CD4-positive, alpha-beta memory T cell (primary cell): ENCODE measurements around the gene FRK. TPM values are rescaled to one million over a fixed set of nuclear protein-coding genes. Genes with fewer than 3 reads are reported as not detected.

Experiments
- CTCF ChIA-PET: fragments of 350-600 bp; sonication (Branson Sonifier 250); formaldehyde crosslinking; loops from one replicate; lab custom pipeline; 2021; ENCODE audit warnings: inconsistent platforms; ENCODE audit not compliant: partially characterized antibody; lab: Charles Lee
- POLR2A ChIA-PET: fragments of 350-600 bp; sonication (Branson Sonifier 250); formaldehyde crosslinking; loops from one replicate; lab custom pipeline; 2021; ENCODE audit not compliant: partially characterized antibody; lab: Charles Lee
- DNase-seq, 5 donors: peaks; one replicate each; pipeline versions ENCODE4 v3.0.0 to v3.0.0-alpha.2; 2020 to 2022; ENCODE audit warnings: mixed read lengths in 1 of 5
- H3K27ac ChIP-seq: one replicate; pipeline ENCODE4 v1.7.0; 2013; ENCODE audit warnings: low read depth, low read length
- H3K27me3 ChIP-seq: 2 replicates; pipeline ENCODE4 v1.7.0; 2013; ENCODE audit warnings: mild to moderate bottlenecking, low read length, moderate library complexity; ENCODE audit not compliant: insufficient read depth
- H3K36me3 ChIP-seq: 2 replicates; pipeline ENCODE4 v1.7.0; 2013; ENCODE audit warnings: mild to moderate bottlenecking, low read length, moderate library complexity; ENCODE audit not compliant: insufficient read depth
- H3K4me1 ChIP-seq: 2 replicates; pipeline ENCODE4 v1.7.0; 2013; ENCODE audit warnings: mild to moderate bottlenecking, low read length, moderate library complexity; ENCODE audit not compliant: insufficient read depth
- H3K4me3 ChIP-seq, 2 donors: one replicate each; pipeline ENCODE4 v1.7.0; 2013; ENCODE audit warnings: low read length in 2 of 2, mild to moderate bottlenecking in 1 of 2
- H3K9me3 ChIP-seq, 2 donors: one replicate each; pipeline ENCODE4 v1.7.0; 2013; ENCODE audit warnings: low read length in 2 of 2, control low read depth in 1 of 2; ENCODE audit not compliant: control insufficient read depth in 1 of 2
- H3K27ac Mint-ChIP-seq, 7 donors: one replicate each; pipeline ENCODE4 v1.8.0; 2020 to 2021; ENCODE audit warnings: mixed read lengths in 7 of 7, mild to moderate bottlenecking in 6 of 7, inconsistent platforms in 3 of 7, moderate library complexity in 3 of 7
- H3K27me3 Mint-ChIP-seq, 2 donors: one replicate each; pipeline ENCODE4 v1.8.0; 2020 to 2021; ENCODE audit warnings: mixed read lengths in 2 of 2
- H3K36me3 Mint-ChIP-seq, 2 donors: one replicate each; pipeline ENCODE4 v1.8.0; 2020 to 2021; ENCODE audit warnings: mixed read lengths in 2 of 2, inconsistent platforms in 1 of 2, mild to moderate bottlenecking in 1 of 2
- H3K4me1 Mint-ChIP-seq, 4 donors: one replicate each; pipeline ENCODE4 v1.8.0; 2020 to 2021; ENCODE audit warnings: mixed read lengths in 4 of 4, mild to moderate bottlenecking in 1 of 4
- H3K4me3 Mint-ChIP-seq, 8 donors: one replicate each; pipeline ENCODE4 v1.8.0; 2020 to 2021; ENCODE audit warnings: mixed read lengths in 8 of 8, mild to moderate bottlenecking in 7 of 8, moderate library complexity in 6 of 8, inconsistent platforms in 3 of 8
- H3K9me3 Mint-ChIP-seq, 8 donors: one replicate each; pipeline ENCODE4 v1.8.0; 2020 to 2021; ENCODE audit warnings: mixed read lengths in 8 of 8, mild to moderate bottlenecking in 5 of 8, inconsistent platforms in 3 of 8, moderate library complexity in 1 of 8
- intact Hi-C: fragments of 100-400 bp; cut with micrococcal nuclease; formaldehyde crosslinking; loops from one replicate; pipeline ENCODE4 v1.15.1; 2023
- polyA plus RNA-seq, 2 donors: library from polyadenylated mRNA; unstranded; fragments of 300-500 nt; fragmentation: Illumina TruSeq; gene quantifications; one replicate each; pipeline ENCODE4 v1.2.3, GENCODE V29; 2021
- total RNA-seq, 2 experiments: library from RNA; stranded (reverse); gene quantifications; one replicate each; pipeline ENCODE4 v1.2.3, GENCODE V29; 2021

Gene FRK
- total and polyA plus RNA-seq, 4 experiments from 2014 or later = 0.04 TPM; not detected in 3

DNA sequence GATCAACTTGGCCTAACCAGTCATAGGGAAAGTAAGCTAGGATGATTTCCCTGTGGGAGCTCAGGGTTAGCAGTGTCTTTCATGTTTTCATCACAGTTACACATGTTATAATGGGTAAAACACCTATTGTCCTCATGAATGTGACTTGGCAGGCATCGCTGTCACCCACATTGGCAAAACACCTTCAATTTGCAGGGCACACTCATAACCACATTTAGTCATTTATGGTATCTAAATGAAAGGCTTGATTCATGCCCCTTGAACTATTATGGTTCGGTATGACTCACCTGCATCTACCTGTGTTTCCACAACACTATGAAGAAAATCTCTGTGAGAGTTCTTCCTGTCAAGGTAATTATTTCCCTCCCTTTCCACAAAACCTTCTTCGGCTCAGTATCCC, 49.2 kb downstream of the FRK start:
- CTCF ChIA-PET = interaction anchor here (0.6 to 4.3 kb wide), 10 partner anchors 7 to 264 kb away, joined by 3 to 46 read pairs (median 4); partner anchors contain the start of gene NT5DC1
- no peaks in the 10 kb centered on the region for H3K4me1 ChIP-seq
- intact Hi-C loops = loop anchor here (1.0 kb wide), 1 partner anchor 86 kb away; no protein-coding TSS in a partner anchor

DNA sequence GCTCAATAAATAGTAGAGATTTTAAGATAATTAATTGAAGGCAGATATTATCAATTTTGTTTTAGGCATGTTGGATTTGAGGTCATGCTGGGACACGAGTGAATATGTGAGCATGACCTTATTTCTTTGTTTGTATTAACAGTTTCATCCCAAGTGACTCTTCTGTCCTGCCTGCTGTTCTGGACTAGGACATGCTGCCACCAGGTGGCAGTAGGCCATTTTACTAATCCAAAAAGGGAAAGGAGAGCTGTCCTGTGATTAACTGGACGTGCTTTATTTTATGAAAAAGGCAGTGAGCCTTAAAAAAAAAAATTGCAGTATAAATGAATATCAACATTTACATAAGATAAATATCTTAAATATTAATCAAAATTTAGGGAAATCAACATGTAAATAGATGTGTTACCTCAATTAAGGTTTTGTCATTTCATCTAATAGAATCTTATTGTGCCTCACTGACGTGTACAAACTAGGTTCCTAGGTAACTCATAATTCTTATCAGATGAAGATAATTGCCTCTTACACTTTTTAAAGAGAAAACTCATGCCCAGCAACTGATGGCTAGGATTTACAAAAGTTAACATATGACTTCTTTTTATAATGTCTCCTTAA, 49.8 kb downstream of the FRK start:
- H3K4me3 ChIP-seq = no peak overlapping the region
- no peaks in the 10 kb centered on the region for H3K9me3 ChIP-seq
- H3K36me3 ChIP-seq = no peaks in the 10 kb centered on the region
- Mint-ChIP-seq H3K4me1 (peaks cover 0 to 6% (median under 1%) of the 10 kb centered on the region in 4 donors), H3K27ac (no peak overlapping the region), H3K9me3 (peaks cover 0 to 2% (median 0%) of the 10 kb centered on the region in 8 donors), H3K27me3 (peaks cover 2 to 19% of the 10 kb centered on the region in 2 donors), H3K4me3 (no peak overlapping the region), H3K36me3 (no peaks in the 10 kb centered on the region)
- no peaks in the 10 kb centered on the region for H3K27me3 ChIP-seq
- H3K4me1 ChIP-seq = no peaks in the 10 kb centered on the region
- ChIA-PET CTCF (interaction anchor here (0.6 to 4.3 kb wide), 9 partner anchors 8 to 264 kb away, joined by 3 to 46 read pairs (median 4); partner anchors contain the start of gene NT5DC1), POLR2A (interaction anchor here (0.6 kb wide), 1 partner anchor 90 kb away, joined by 3 read pairs; the partner anchor contains the start of gene NT5DC1)
- DNase-seq = peak; percentile 20 to 42 (median 36)
- no peak overlapping the region for H3K27ac ChIP-seq
- intact Hi-C loops = loop anchor here (1.0 kb wide), 1 partner anchor 86 kb away; no protein-coding TSS in a partner anchor

More for the DNA sequence above, 49.2 kb downstream of the FRK start:
- no peaks in the 10 kb centered on the region for H3K27me3 ChIP-seq
- Mint-ChIP-seq H3K4me1 (peaks cover 0 to 6% (median under 1%) of the 10 kb centered on the region in 4 donors), H3K9me3 (peaks cover 0 to 2% (median 0%) of the 10 kb centered on the region in 8 donors), H3K27me3 (peaks cover 2 to 19% of the 10 kb centered on the region in 2 donors), H3K36me3 (no peaks in the 10 kb centered on the region), H3K27ac (no peak overlapping the region), H3K4me3 (no peak overlapping the region)
- DNase-seq = no peak
- no peaks in the 10 kb centered on the region for H3K36me3 ChIP-seq
- POLR2A ChIA-PET = interaction anchor here (0.6 kb wide), 1 partner anchor 89 kb away, joined by 3 read pairs; the partner anchor contains the start of gene NT5DC1
- H3K9me3 ChIP-seq = no peaks in the 10 kb centered on the region
- H3K4me3 ChIP-seq = no peak overlapping the region
- H3K27ac ChIP-seq = no peak overlapping the region

DNA sequence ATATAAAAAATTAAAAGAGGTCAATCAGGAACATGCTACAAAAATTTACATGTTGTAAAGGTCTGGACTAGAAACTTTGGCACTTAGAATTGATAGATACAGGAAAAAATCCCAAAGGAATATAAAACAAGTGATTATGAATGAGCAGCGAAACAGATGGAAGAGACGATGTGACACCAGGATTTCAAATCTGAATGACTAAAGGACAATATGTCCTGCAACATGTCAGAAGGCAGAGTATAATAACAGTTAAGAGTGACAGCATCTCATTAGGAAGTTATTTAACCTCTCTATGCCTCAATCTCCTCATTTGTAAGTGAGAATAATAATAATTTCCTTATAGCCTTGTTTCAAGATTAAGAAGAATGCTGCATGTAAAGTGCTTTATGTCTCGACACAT, 50.3 kb downstream of the FRK start:
- Histone ChIP-seq H3K27me3 (no peaks in the 10 kb centered on the region), H3K4me1 (no peaks in the 10 kb centered on the region), H3K9me3 (no peaks in the 10 kb centered on the region), H3K4me3 (no peak overlapping the region), H3K27ac (no peak overlapping the region), H3K36me3 (no peaks in the 10 kb centered on the region)
- no peak for DNase-seq
- ChIA-PET CTCF (interaction anchor here (0.8 to 4.3 kb wide), 3 partner anchors 8 to 90 kb away, joined by 4 to 46 read pairs (median 4); partner anchors contain the start of gene NT5DC1), POLR2A (no interaction called here)
- Mint-ChIP-seq H3K4me3 (no peak overlapping the region), H3K27me3 (peaks cover 2 to 15% of the 10 kb centered on the region in 2 donors), H3K36me3 (no peaks in the 10 kb centered on the region), H3K27ac (no peak overlapping the region), H3K9me3 (peaks cover 0 to 2% (median 0%) of the 10 kb centered on the region in 8 donors), H3K4me1 (peaks cover 0 to 6% (median under 1%) of the 10 kb centered on the region in 4 donors)
- intact Hi-C loops = no loop called here

DNA sequence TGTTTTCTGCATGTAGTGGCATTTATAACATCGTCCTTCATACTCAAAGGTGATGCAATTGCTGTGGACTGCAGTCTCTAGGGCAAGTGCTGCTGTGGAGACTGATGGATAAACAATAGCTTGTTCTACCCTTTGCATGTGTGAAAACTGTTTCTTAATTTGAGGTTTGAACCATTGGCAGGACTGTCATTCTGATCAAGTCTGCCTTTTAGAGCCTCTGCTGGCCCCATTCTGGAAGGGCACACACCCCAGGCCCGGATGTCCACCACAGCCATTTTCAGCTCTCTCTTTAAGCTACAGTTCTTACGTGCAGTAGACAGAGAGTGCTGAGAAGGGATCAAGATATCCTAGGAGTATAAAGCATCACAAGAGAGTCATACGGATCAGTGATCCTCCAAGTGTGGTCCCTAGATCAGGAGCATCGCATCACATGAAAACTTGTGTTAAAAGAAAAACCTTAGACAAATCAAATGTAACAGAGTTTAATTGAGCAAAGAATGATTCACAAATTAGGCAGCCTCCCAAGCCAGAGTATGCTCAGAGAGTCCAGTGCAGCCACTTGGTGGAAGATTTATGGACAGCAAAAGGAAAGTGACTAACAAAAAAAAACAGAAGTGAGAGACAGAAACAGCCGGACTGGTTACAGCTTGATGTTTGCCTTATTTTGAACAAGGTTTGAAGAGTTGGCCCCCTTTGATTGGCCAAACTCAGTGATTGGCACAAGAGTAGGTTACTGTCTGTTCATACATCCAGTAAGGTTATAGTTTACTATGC, 52.0 kb downstream of the FRK start:
- Mint-ChIP-seq H3K4me3 (no peak overlapping the region), H3K4me1 (peaks cover 0 to 6% (median under 1%) of the 10 kb centered on the region in 4 donors), H3K27me3 (peaks cover 2 to 7% of the 10 kb centered on the region in 2 donors), H3K36me3 (no peaks in the 10 kb centered on the region), H3K9me3 (peaks cover 0 to 2% (median 0%) of the 10 kb centered on the region in 8 donors), H3K27ac (no peak overlapping the region)
- POLR2A ChIA-PET = no interaction called here
- CTCF ChIA-PET = interaction anchor here (0.7 to 2.0 kb wide), 4 partner anchors 9 to 88 kb away, joined by 3 to 15 read pairs (median 6); no protein-coding TSS in a partner anchor
- intact Hi-C loops = no loop called here
- DNase-seq = no peak
- Histone ChIP-seq H3K4me3 (no peak overlapping the region), H3K4me1 (no peaks in the 10 kb centered on the region), H3K27me3 (no peaks in the 10 kb centered on the region), H3K36me3 (no peaks in the 10 kb centered on the region), H3K27ac (no peak overlapping the region), H3K9me3 (no peaks in the 10 kb centered on the region)

DNA sequence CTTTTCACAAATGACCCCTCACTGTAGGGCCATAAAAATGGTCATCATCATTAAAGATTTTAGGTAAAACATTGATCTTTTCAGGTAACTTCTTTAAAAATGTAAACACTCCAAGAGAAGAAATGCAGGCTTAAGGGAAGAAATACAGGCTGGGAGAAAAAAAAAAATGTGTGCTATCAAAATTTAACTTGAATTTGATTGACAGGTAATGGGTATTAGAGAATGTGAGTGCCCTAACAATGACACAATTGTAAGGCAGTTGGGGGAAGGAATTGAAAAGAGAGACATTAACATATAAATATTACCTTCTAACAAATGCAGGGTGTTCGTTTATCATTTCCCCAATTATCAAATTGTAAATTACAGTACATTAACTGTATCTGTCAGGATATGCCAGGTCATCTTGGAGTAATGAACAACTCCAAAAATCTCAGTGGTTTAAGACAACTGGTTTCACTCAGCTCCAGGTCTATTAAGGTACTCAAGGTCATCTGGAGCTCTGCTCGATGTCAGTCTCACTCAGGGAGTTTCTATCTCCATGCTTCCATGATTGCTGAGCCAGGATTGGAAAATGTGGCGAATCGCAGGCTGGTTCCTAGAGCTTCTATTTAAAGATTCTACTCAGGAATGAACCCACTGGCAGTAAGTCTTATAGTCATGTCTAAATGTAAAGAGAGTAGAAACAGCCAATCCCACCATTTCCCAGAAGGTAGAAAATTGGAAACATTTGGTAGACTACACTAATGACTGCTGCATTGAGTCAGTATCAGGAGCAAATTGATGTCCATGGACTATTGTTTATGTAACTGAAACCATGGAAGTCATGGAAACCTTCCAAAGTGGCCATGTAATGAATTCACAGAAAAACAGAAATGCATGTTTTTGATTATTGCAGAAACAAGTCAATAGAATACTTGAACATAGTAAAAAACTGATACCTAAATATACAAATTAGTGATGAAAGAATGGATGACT, 55.6 kb downstream of the FRK start:
- Mint-ChIP-seq H3K4me1 (peaks cover 0 to 6% (median 0%) of the 10 kb centered on the region in 4 donors), H3K27ac (no peak overlapping the region), H3K9me3 (no peaks in the 10 kb centered on the region), H3K36me3 (no peaks in the 10 kb centered on the region), H3K4me3 (no peak overlapping the region), H3K27me3 (no peaks in the 10 kb centered on the region)
- intact Hi-C loops = no loop called here
- CTCF ChIA-PET = interaction anchor here (0.9 kb wide), 1 partner anchor 8 kb away, joined by 3 read pairs; no protein-coding TSS in a partner anchor
- no peaks in the 10 kb centered on the region for H3K9me3 ChIP-seq
- POLR2A ChIA-PET = no interaction called here
- H3K4me3 ChIP-seq = no peak overlapping the region
- no peak overlapping the region for H3K27ac ChIP-seq
- no peaks in the 10 kb centered on the region for H3K4me1 ChIP-seq
- no peaks in the 10 kb centered on the region for H3K27me3 ChIP-seq
- DNase-seq = no peak
- H3K36me3 ChIP-seq = no peaks in the 10 kb centered on the region

DNA sequence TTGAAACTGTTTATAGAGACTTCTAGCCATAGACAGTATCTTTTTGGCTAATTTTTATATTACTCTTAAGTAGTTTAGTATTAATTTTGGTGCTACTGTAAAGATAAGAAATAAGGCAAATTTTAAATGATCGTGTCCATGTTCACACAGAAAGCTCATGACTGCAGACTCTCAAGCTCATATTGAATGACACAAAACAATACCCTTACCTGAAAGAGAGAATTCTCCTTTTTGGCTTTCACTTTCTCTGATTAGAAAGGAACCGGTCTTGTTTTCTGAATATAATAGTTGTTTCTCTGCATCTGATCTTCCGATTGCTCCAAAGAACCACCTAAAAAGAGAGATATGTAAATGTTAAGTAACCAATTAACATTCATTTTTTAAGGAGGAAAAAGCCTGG, 57.0 kb downstream of the FRK start:
- no peak for DNase-seq
- no peak overlapping the region for H3K27ac ChIP-seq
- H3K9me3 ChIP-seq = no peaks in the 10 kb centered on the region
- H3K4me3 ChIP-seq = no peak overlapping the region
- Mint-ChIP-seq H3K4me3 (no peak overlapping the region), H3K4me1 (peaks cover 0 to 2% (median 0%) of the 10 kb centered on the region in 4 donors), H3K36me3 (no peaks in the 10 kb centered on the region), H3K9me3 (no peaks in the 10 kb centered on the region), H3K27ac (no peak overlapping the region), H3K27me3 (peaks cover 0 to 4% of the 10 kb centered on the region in 2 donors)
- intact Hi-C loops = no loop called here
- H3K36me3 ChIP-seq = no peaks in the 10 kb centered on the region
- ChIA-PET CTCF (interaction anchor here (0.6 to 1.2 kb wide), 3 partner anchors 9 to 108 kb away, joined by 3 read pairs; no protein-coding TSS in a partner anchor), POLR2A (no interaction called here)
- no peaks in the 10 kb centered on the region for H3K27me3 ChIP-seq
- no peaks in the 10 kb centered on the region for H3K4me1 ChIP-seq
